EH (cell line): ENCODE results near the gene MGLL.

Source experiments
- DNase-seq: peaks from one replicate; pipeline ENCODE4 v3.0.0-alpha.2; 2015; ENCODE audit warnings: low read depth

Gene MGLL

DNA sequence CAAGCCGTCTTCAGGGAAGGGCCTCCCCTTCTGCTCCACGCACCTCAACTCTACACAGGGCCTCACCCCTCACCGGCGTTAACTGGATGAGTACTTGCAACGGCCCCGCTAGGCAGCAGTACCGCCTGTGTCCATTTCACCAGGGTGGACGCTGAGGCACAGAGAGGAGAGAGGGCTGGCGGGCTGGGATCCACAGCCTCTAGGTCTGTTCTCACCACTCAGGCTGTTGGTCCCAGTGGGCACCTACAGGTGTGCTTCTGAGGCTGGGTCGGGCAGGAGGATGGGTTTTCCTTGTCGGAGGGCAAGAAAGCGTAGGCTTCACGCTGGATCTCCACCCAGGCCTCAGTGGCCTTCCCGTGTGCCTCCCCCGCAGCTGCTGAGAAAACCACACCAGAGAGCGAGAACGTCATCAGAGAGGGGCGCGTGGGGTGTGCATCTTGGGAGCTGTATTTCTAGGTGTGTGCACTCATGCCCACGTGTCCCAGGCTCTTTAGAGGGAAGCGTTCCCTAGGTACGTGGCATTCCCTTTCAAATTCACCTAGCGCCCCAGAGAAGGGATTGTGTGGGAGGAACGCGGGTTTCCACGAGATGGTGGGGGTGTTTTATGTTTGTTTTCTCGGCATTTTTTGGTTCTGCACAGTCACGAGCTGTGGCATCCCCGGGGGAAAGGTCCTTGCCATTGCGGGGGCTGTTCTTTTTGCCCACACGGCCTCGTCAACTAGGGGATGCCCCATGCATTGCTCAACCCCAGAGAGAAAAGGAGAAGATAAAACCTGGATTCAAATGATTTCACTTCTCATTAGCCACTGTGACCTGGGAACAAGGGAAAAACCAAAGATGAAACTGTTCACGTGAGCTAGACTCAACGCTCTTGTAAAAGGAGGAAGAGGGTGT is 67.7 kb downstream of the MGLL start:
- DNase-seq: no peak

DNA sequence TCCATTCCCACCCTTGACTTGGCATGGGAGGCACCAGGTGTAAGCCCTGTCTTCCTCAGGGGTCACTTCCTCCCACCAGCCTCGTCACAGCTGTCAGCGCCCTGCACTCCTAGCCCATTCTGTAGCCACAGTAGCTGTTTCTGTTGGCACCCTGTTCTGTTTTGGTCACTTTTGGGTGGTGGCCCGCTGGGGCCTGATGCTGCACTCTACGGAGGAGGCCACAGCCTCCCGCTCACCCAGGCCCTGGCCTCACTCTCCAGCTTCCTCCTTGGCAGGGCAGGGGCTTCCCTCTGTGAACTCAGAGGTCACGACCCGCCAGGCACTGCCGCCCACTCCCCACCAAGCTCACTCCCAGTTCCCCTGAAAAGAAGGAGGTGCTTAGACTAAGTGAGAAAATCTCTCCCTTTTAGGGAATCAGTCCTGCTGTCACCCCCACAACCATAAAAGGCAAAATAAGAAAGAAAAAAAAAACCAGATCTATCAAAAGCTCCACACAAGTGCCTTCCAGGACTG is 68.4 kb downstream of the MGLL start:
- DNase-seq: no peak

DNA sequence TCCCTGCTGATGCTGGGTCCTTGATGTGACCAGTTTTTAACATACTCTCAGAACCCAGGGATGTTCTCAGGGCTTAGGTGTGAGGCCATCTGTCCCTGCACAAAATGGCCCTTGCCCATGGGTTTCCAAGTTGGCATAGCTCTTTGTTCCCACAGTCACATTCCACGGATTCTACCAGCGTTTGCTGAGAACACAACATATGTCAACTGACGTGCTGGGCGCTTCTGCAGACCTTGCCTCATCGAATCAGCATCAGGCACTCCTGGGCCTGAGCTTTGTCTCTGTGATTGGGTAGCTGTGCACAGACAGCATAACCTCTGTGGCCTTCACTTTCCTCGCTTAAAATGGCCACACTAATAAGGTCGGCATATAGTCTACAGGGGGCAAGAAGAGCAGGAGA is 69.0 kb downstream of the MGLL start:
- no peak for DNase-seq

DNA sequence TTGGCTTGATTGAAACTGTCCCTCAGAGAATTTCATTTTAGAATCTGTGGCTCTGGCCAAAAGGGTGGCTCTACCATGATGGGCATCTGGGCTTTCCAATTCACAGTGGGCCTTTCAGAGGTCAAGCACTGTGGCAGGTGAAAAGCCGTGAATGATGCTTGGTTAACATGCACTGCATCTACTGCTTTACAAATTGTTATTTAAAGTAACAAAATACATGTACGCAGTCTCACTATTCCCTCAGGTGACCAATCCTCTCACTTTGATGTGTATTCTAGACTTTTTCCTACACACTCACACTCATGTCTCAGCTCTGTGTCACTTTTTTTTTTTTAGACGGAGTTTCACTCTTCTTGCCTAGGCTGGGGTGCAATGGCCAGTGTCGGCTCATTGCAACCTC is 70.5 kb downstream of the MGLL start:
- DNase-seq: no peak

DNA sequence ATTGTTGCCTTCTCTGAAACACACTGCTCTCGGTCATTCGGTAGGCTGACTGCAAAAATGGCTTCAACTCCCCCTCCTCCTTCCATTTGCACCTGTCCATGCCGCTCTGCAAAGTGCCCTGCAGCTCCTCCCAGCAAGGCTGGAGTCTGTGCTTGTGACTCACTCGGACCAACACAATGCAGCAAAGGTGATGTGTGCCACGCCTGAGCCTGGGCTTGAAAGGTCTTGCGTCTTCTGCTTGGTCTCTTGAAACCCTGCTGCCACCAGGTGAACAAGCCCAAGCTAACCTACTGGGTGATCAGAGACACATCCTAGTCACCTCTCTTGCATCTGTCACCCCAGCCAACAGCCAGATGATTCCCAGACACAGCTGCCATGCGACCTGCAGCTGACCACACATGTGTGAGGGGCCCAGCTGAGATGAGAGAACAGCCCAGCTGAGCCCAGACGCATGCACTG is 71.1 kb downstream of the MGLL start:
- DNase-seq: no peak

DNA sequence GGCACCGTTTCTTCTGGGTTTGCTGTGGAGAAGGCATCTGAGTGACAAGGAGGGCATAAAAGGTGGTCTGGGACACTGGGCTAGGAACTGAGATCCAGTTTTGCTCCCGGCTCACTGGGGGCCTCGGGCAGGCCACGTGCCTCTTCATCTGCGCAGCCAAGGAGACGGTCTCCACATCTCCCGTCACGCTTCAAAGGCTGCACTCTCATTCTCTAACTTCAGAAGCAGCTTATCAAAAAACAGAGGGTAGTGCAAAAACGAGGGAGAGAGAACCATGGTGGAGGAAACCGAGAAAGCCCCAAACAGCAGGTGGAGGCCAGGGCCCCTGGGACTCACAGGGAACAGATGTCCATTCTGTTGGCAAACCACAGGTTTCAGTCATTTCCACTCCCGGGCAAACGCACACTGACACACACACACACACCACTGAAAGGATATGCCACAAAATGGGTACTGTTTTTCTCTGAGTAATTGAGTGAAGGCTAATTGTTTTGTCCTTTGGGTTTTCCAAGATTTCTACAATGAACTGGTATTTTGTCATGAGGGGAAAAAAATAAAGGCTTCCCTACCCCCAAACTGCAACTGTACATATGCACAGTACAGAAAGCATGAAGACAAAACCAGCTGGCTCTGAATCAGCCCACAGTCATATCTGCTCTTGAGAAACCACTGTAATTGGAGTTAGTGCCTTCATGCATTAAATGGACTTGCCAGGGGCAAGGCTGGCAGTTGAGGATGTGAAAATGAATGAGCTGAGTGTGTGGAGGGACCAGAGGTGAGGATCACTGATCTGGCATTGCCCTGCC is 71.9 kb downstream of the MGLL start:
- DNase-seq: peak; percentile 85

DNA sequence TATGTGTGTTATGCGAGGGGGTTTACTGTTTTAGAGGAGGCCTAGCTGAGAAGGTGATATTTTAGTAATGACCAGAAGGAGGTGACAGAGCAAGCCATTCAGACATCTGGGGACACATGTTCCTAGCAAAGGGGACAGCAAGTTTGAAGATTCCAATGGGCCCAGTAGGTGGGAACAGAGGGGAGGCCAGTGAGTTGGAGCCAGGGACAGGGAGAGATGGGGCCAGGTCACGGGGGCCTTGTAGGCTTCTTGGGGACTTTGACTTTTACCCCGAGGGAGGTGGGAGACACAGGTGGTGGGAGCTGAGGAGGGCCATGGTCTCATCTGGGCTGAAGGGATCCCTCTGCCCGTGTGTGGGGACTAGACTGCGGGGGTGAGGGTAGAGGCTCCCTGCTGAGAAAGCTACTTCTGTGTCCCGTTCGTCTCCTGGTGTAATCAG is 72.5 kb downstream of the MGLL start:
- no peak for DNase-seq

DNA sequence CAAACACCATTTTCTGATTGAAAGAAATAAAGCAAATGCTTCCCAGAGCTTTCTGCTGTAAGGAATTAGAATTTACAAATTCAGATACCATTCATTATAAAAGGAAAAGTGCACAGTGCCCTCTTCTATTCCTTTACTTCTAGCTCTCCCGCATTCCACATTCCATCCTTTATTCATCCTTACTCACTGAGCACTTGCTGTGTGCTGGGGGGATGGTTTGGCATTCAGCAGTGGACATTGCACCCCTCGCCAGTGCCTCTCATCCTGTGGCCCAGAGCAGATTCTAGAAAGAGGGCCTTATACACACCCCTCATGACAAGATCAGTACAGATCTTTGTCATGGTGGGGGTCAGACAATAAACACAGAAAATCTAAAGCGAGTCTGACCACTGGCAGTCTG is 73.0 kb downstream of the MGLL start:
- DNase-seq: peak; percentile 49

DNA sequence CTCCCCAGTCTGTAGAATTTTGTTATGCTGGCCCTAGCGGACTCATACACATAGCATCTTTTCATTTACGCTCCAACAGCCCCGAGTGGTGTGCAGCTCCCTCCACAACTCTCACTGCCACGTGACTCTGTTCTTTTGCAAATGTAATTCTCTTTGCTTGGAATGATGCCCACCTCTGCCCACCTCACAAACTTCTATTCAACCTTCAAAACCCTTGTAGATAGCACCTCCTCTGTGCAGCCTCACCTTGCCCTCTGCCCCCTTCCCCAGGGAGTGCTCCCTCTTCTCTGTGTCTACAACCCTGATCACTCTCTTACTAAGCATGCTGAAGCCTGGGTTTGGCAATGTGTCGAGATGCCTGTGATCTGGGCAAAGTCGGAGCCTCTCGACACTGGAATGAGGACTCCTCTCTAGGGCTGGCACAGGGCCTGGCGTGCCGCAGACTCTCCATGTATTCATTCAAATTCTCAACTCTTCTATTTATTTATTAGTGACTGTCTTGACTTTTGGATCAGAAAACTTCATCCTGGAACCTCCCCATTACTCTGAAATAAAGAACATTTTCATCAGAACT is 73.5 kb downstream of the MGLL start:
- no peak for DNase-seq

DNA sequence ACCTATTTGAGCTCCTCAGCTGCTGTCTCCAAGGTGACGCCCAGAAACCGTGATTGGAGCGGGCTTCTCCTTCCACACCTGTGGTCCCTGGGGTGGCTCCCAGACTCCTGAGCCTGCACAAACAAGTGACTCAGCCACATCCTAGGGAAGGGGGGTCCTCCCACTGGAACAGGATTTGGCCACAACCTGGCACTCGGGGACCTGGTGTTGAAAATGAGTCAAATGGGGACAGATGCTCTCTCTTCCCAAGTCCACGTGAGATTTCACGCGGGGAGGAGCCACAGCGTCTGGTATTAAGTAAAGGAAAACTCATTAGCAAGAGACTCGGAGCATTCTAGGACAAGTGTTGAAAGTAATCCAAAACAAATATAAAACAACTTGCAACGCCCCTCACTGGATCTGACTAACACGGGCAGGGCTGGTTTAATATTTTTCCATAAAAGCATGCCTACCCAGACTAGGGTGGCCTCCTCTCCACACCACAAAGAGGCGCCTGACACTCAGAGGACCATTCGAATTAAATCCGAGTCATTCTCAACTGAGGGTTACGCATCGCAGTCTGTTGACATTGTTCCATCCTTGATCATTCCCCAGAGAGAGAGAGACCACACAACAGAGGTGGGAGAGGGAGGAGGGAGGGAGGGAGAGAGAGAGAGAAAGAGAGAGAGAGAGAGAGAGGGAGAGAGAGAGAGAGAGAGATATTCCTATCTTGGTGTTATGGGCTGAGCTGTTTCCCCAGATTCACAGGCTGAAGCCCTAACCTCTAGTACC is 74.4 kb downstream of the MGLL start:
- peak; percentile 96 for DNase-seq

DNA sequence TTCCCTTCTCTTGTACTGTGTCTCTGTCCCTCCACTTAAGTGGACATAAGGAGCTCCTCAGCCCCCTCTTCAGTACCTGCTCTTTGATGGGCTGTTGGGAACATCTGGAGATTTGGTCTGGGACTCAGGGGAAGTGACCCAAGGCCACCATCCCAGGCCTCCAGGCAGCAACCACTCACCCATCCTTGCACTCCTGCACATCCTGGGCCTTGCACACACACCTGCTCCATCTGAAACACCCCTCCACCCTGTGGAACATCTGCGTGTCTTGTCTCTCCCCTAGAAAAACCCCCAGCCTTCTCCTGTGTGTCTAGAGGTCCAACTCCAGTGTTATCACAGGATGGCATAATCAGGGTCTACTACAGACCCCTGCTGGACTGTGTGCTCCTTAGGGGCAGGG is 75.2 kb downstream of the MGLL start:
- DNase-seq: no peak

DNA sequence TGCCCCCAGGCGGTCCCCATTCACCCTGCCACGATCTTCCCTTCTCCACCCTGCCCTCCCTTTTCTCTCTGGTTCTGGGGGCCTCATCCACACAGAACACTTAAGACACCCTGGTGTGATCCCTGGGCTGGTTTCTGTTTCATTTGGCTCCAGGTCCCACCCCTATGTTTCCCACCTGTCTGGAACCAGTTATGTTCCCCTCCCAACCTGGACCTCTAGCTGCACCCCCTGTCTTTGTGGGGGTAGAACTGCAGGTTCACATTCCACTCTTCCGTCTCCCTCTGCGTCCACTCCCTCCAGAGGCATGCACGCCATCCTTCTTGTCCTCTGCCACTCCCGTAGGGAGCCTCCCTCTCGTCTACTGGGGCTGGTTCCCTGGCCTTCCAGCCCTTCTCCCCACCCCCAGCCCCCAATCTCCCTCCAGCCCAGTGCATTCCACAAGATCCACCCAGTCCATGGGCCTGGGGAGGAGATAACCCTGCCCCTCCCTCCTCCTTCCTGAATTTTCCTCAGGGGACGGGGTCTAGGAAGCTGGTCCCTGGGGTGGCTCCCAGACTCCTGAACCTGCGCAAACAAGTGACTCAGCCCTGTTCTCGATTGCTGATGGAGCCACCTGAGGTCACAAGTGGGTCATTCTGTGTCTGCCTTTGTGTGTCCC is 75.8 kb downstream of the MGLL start:
- DNase-seq: no peak

DNA sequence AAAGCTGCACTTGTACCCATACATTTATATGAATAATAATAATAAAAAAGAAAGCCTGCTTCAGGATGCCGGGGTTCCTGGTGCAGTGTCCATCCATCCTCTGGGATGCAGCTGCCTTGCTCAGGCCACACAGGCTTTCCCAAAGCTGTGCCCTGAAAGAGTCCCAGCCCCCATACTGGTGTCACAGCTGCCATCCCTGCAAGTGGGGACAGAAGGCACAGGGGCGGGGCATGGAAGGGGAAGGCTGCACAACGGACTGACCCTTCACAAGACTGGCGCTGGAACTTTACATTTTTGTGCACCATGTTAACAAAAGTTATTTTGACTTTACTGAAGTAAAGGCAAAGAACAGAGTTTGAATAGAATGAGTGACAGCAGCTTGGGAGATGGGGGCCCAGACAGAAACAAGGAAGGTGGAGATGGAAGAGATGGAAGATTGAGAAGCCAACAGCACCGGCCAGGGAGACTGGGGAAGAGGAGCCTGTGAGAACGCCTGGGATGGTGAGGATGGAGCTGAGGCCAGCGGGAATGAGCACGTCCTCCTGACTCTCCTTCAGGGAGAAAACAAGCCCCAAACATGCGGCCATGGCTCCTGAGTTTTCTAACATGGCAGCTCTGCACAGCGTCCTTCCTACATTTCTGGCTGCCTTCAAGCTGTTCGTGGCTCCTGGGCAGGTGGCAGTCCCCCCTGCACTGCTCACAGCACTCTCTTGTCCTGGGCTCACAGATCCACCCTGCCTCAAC is 76.5 kb downstream of the MGLL start:
- no peak for DNase-seq

DNA sequence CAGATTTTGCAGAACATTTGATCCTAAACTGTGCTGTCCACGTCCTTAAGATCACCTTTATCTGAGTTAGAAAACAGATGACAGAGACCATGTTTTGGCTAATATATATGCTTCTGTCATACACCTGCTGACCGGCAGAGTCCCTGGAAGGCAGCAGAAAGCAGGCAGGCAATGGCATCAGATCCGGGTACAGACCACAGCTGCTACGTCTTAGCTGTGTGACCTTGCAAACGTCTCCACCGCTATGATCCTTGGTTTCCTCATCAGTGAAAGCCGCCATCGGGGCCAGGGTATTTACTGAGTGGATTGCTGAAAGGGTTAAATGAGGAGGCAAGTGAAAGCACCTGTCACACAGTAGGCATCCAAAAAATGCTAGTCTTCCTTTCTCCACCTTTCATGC is 77.4 kb downstream of the MGLL start:
- no peak for DNase-seq

DNA sequence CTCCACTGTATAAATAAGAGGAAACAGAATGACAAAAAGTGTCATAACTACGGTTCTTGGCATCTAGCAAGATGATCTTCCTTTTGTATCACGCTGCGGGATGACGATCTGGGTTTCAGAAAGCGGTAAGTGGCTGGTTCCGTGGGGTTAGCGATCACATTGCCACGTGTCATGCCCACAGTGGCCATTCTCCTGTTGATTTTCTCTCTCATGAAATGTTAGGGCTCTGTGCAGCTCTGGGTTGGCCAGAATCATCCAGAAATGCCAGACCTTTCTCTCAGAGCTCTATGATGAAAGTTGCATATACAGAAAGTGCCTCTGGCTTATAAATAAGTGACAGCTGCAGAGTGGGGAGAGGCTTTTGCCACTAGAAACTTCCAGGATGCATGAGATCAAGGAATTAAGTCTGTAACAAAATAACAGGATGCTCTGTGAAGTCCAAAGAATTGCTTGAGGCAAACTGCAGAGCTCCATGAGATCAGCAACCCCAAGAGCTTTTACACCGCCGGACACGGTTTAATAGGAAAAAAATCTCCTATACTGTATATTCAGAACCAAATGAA is 78.0 kb downstream of the MGLL start:
- peak; percentile 47 for DNase-seq

DNA sequence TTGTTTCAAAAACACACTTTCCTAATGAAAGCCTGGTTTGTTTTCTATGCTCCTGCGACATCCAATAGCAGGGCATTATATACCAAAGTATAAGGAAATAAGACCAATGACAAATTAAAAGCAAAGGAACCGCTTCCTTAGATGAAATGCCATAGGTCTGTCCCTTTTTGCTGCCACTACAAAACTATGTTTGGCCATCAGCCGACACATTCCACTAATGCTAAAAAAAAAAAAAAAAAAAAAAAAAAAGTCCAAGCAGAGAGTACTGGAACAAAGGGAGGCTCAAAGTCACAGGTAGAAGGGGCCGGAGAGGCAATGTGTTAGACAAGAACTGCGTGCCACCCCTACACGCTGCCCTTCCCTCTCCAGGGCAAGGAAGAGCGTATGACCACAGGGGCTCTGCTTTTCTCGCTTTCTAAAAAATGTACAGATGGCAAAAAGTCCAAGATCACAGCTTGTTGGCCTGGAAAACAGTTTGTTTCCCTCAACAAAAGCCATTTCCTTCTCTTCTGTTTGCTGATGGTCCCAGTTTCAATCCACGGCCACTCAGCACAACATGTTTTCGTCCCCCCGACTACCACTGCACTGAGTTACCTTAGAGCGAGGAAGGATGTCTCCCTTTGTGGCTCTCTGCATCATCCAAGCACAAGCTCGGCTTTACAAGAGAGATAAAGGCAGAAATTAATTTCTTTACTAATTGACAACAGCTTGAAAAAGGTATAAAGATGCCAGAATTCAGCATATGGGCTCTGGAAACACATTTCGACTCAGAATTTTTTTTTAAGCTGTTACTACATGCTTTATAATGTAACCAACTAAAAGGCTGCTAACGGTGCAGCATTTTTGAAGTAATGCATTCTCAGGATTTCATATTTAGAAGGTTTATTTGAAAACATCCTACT is 78.7 kb downstream of the MGLL start:
- DNase-seq: no peak

DNA sequence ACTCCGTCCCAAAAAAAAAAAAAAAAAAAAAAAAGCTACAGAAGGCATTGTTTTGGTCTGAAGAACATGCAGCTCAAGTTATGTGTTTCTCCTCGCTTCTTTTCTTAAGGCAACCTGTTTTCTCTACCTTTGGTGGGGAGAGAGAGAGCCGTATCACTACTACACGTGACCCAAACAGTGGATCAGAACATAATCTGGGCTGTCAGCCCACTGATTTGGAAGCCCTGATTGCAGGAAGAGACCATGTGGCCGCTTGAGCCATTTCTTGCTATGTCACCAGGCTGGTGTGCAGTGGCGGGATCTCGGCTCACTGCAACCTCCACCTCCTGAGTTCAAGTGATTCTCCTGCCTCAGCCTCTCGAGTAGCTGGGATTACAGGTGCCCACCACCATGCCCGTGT is 79.7 kb downstream of the MGLL start:
- DNase-seq: no peak

DNA sequence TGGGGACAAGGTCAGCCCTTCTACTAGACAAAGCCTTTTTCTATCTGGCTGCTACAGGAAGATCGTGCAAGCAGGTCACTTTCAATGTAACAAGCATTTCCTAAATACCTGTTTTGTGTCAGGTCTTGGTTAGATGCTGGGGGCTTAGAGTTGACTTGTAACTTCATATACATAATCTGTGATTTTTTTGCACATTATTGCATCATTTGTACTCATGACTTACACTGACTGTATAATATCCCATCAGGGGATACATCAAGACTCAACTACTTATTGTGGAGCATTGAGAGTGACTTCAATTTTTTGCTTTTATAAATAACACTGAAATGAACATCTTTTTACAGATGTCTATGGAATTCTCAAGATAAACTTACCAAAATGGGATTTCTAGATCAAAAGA is 80.6 kb downstream of the MGLL start:
- DNase-seq: no peak

DNA sequence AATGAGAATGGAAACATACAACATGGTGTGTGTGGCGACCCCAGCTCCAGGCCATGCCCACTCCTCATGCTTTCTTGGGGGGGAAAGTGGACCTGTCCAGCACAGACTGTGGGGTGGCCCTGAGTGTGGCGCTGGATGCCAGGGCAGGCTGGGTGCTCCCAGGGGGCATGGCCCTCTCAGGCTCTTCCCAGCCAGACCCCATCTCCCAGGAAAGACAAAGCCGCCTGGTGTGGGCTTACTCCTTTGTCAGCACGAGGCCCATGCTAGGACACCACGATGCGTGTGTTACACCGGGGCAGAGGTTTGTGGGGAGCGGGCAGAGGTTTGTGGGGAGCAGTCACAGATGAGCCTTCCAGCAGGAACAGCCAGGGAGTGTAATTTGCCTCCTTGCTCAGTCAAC is 81.1 kb downstream of the MGLL start:
- DNase-seq: no peak
